Measurements from ENCODE around the gene SLC25A41.
"Not testable (repeated sequence)": the region's sequence is repeated elsewhere in the genome, so short reads cannot be mapped to it uniquely, and the experiment has no call there.

SLC25A41 gene

DNA sequence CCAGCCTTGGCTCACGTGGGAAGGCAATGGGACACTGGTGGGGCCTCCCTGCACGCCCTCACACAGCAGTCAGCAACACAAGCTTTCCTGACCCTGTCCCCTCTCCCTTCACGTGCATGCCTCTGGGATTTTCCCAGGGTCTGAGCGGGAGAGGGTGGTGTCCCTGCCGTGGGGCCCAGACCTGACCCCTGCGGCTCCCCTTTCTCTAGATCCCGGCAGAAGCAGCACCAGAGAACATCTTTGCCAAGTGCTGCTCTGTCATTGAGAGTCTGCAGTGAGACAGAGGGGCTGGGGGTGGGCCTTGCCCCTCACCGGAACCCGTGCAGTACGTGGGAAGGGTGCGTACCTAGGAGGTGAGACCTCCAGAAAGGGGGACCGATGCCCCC, 21.5 kb downstream of the SLC25A41 start:
- DNase-seq (ENCODE audit: low read depth in 2 of 2): no peak

DNA sequence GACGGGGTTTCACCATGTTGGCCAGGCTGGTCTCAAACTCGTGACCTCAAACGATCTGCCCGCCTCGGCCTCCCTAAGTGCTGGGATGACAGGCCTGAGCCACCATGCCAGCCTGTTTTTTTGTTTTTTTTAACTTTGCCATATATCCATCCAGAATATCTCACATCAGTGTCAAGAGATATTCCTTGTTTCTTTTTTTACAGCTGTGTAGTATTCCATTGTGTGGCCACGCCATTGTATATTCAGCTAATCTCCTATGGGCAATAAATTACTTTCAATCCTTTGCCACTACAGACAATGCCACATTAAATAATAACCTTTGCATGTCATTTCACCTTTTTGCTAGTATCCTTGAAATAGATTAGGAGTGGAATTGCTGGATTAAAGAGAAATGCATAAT, 24.2 kb downstream of the SLC25A41 start:
- no peak for DNase-seq (ENCODE audit: low read depth in 2 of 2)

DNA sequence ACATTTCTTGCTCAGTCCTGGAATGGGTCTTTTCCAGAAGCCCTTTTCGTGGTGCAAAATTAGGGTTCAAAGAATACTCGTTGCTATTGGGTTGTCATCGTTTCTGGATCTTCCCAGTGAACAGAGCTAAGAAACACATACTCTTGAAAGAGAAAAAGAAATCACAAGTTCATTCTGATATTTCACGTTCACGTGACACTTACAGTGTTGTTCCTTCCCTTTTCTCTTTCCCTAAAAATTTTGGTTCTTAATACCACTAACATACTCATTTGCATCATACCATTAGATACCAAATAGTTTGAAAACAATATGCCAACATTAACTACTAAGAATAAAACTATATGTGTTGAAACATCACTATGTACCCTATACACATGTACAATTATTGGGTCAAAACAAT, 27.2 kb downstream of the SLC25A41 start:
- DNase-seq (ENCODE audit: low read depth in 2 of 2): no peak

DNA sequence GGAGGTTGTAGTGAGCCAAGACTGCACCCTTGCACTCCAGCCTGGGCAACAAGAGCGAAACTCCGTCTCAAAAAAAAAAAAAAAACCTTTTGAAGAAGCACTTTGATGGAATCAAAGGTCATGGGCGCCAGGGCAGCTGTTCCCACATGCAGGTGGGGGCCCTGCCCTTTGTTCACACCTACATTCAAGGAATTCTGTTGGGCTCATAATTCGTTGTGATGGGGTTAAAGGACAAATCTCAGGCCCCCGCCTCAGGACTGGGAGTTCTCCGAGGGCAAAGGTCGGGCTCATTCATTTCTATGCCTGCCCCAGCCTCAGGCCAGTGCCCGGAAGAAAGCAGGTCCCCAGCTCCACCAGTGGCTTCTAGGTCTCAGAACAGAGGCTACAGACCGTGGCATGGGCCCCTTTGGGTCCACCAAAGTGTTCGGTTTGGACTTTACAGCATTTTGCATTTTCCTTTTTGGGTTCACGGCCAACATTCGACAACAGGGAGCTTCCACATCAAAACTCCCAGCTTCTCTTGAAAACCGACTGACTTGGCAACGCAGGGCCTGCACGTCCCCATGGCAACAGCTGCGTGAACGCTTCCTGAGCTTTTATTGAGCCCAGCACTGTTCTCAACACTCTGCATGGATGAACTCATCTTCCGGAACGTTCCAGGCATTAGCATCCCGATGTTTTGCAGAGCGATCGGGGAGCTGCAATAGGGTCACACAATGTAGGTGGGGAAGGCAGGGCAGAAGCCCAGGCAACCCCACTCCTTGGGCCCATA, 30.5 kb downstream of the SLC25A41 start:
- no peak for DNase-seq (ENCODE audit: low read depth in 2 of 2)

DNA sequence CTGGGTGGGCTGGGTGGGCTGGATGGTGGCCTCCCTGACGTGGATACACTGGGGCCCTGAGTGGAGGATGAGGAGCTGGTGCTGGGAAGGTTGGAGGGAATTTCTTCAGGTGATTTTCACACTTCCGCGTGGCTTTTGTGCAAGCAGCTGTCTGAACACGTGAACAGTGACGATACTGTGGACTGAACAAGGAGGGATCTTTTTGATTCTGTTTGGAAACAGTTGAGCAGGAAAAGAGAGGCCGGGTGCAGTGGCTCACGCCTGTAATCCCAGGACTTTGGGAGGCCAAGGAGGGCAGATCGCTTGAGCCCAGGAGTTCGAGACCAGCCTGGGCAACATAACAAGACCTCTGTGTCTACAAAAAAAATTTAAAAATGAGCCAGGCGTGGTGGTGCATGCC, 31.5 kb downstream of the SLC25A41 start:
- no peak for DNase-seq (ENCODE audit: low read depth in 2 of 2)

DNA sequence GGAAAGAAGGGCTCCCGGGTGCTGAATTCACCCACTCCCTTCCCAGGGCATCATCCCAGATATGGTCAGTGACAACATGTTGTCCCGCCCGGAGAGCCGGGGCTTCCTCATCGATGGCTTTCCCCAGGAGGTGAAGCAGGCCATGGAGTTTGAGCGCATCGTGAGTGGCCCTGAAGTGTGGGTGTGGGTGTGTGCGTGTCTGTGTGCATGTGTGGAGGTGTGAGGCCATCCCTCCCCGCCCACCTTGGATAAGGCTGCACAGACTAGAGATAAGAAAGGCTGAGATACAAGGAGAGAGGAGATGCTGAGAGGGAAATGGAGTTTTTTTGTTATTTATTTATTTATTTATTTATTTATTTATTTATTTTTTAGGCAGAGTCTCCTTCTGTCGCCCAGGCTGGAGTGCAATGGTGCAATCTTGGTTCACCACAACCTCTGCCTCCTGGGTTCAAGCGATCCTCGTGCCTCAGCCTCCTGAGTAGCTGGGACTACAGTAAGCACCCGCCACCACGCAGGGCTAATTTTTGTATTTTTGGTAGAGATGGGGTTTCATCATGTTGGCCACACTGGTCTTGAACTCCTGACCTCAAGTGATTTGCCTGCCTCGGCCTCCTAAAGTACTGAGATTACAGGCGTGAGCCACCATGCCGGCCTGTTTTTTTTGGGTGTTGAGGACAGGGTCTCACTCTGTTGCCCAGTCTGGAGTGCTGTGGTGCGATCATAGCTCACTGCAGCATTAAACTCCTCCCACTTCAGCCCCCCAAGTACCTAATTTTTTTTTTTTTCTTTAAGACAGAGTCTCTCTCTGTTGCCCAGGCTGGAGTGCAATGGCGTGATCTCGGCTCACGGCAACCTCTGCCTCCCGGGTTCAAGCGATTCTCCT, 33.3 kb downstream of the SLC25A41 start:
- not testable (repeated sequence) for DNase-seq (ENCODE audit: low read depth in 2 of 2)

DNA sequence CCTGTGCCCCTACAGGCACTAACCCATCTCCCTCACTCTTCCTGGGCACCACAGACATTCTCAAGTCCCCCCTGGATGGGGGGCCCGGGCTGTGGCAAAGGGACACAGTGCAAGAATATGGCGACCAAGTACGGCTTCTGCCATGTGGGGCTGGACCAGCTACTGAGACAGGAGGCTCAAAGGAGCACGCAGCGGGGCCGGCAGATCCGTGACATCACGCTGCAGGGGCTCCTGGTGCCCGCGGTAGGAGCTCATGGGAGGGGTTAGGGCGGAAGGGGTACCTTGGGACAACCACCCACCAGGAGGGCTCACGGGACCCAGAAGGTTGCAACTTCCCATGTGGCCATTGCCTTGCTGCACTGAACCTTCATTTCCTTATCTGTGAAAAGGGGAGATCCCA, 37.3 kb downstream of the SLC25A41 start:
- no peak for DNase-seq (ENCODE audit: low read depth in 2 of 2)

DNA sequence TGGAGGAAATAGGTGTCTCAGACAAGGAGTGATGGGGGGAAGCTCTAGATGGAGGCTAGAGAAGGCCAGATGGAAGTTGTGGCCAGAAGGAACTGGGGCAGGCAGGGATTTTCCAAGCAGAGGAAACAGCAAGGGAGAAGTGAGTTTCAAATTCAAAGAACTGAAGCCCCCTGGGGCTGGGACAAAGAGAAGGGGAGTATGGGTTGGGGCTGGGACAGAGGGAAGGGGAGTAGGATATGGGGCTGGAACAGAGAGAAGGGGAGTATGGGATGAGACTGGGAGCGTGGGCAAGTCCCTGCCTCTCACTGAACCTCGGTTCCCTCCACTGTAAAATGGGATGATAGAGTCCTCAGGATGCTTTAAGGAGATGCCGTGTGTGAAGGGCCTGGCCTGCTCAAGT, 38.7 kb downstream of the SLC25A41 start:
- DNase-seq (ENCODE audit: low read depth in 2 of 2): no peak

DNA sequence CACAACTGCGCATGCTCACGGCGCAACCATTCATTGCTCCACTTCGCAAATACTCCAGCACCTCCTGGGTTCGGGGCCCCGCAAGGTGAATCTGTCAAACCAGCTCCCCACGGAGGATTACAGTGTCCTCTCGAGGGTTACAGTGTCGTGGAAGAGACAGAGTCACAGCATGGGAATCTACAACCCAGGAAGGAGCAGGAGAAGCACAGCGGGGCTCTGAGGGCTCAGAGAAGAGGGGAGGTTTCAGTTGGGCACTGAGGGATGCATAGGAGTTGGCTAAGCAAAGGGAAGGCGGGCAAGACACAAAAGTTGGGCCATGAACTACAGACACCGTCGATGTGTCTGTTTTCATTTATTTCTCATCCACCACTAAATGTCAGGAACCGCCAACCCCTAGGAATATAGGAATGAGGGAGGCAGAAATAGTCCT, 39.6 kb downstream of the SLC25A41 start:
- DNase-seq (ENCODE audit: low read depth in 2 of 2): peak in 1 of 2 donors; percentile 46

DNA sequence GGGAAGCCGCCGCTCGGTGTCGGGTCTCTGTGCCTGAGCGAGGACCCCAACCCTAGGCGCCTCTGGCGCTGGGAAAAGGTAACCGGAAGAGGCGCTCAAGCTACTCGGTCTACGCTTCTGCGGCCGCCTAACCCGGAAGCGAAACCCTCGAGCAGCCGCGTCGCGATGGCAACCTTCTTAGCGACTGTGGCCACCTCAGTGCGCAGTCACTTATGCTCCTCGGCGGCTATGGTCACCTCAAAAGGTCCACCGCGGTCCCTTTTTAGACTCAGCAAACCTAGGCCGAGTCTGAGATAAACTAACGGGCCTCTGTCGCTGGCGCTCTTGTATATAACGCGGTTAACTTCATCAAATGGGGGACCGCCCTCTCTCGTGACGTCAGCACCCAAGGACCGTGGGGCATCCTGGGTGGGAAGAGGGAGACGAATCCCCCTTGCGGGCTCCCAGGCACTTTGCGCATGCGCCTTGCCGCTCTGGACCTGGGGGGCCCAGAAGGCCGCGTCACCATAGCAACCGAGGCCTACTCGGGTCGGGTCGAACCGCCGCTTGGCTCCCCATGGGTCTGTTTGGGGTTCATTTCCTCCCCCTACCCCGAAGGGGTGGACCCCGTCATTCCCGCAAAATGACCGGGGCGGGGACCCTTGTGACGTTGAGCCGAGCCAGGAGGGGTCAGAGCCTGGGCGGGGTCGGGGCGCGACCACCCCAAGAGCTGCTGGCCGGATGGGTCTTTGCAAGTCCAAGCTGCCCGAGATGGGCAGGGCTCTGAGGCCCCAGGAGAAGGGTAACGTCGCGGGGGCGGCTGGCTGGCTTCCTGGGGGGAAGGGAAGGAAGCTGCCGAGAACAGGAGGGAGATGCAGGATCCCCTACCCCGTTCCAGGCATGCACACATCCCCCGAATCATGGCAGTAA, 40.2 kb downstream of the SLC25A41 start, which contains the start of gene GTF2F1:
GTF2F1 (minus strand) TSS at position 91 of the 909 bp plus-strand sequence. CDS start 169 bp downstream, outside the sequence.
- DNase-seq (ENCODE audit: low read depth in 2 of 2): peak; percentile 79 to 88

DNA sequence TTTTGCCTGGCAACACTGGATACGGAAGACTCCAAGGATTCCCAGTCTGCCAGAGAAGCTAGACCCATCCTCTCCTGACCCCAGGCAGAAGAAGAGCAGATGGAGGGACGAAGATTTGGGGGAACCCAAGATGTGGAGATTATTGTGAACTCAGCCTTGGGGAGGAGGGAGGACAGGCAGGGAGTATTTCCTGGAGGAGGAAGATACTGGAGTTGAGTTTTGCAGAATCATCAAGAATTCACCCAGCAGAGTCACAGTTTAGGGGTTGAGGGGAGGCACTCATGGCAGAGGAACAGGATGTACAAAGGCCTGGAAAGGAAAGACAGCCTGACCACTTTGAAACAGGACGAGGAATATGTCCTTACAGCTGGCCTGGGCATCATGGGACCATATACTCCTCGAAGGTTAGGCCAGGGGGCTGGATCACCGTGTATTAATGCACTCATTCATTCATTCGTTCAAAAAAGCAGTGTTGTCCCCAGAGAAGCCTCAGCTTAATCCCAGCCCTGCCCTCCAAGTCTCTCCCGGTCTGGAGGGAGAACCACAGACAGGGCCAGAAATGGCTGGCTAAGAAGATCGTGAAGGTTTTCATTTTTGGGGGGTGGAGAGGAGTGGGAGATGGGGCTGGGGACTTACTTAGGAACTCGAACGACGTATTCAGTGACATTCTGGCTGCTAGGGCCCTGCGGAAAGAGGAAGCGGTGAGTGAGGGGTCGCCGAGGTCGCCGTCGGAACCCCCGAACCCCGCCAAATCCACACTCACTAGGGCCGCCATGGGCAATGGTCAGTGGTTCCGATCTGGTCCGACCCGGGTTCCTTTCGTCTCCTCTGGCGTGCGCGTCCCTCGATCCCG, 41.1 kb downstream of the SLC25A41 start:
- DNase-seq (ENCODE audit: low read depth in 2 of 2): no peak

DNA sequence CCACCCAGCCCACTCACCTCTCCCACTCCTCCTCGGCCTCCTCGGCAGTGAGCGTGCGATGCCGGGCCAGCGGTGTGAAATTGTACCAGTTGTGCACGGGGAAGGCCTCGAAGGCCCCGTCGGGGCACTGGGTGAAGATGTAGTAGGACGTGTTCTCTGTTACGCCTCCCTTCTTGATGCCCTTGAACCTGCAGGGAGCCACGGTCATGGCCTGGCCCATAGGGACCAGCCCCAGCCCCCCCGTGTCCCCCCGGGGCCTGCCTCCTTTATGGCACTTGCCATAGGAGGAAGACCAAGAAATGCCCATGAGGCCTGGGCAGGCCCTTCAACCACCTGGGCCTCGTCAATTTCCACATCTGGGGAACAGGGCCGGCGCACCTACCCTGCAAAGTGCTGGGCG, 46.2 kb downstream of the SLC25A41 start:
- DNase-seq (ENCODE audit: low read depth in 2 of 2): no peak

DNA sequence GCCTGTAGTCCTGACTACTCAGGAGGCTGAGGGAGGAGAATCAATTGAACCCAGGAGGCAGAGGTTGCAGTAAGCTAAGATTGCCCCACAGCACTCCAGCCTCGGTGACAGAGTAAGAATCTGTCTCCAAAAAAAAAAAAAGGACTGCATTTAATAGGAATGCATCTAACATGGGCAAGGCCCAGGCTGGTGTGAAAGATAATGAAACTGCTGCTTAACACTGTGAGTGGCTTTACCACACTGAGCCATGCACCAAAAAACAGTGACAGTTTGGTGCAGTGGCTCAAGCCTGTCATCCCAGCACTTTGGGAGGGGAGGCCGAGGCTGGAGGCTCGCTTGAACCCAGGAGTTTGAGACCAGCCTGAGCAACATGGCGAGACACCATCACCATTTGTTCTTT, 49.2 kb downstream of the SLC25A41 start:
- DNase-seq (ENCODE audit: low read depth in 2 of 2): no peak

DNA sequence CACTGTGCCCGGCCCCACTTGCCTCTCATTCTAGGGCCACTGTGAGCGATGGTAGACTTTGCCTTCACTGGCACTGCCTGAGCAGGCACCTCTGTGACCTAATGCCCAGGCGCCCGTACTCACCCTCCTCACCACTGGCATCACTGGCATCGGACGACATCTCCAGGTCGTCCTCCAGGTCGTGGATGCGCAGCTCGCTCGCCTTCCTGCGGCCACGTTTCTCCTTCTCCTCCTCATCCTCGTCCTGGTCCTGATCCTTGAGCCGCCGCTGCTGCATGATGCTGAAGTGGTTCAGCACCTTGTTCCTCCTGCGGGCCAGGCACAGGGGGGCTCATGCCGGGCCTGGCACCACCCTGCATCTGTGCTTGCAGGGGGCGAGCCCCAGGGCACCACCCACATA, 50.4 kb downstream of the SLC25A41 start:
- no peak for DNase-seq (ENCODE audit: low read depth in 2 of 2)

DNA sequence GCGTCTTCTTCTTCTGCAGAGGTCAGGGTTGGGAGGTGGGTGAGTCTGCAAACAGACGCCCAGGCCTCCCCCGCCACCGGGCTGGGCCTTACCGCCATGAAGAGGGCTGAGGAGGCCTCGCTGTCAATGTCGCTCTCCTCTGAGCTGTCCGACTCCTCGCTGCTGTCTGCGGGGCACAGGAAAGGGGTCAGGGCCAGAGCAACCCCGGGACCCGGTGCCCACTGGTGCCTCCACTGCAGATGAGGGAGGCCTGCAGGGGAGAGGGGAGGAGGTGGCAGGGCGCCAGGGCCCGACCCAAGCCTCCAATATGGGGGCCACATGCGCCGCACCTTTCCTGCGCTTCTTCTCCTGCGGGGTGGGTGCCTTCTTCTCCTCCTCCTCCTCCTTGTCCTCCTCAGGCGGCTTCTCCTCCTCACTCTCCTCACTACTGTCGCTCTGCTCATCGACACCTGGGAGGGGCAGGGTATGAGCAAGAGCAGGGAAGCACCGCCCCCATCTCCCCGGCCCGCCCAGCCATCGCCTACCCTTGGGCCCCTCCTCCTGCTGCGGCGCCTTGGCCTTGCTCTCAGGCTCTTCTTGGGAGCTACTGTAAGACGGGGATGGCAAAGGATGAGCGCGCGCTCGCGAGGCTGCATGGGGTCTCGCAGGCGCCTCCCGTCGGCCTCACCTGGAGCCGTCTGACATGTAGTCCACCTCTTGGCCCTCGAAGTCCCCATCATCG, 52.4 kb downstream of the SLC25A41 start:
- no peak for DNase-seq (ENCODE audit: low read depth in 2 of 2)

DNA sequence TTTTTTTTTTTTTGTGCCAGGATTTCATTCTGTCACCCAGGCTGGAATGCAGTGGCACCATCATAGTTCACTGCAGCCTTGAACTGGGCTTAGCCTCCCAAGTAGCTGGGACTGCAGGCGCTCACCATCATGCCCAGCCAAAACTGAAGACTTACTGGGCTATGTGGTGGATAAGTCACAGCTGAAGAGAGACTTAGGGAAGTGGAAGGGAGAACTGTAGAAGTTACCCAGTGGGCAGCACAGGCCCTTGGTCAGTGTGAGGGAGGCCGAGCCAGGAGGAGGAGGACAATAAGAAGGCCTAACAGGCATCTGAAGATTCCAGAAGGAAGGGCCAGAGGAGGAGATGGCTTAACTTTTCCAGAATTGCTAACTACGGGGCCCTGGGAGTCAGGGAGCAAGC, 53.8 kb downstream of the SLC25A41 start:
- DNase-seq (ENCODE audit: low read depth in 2 of 2): no peak

DNA sequence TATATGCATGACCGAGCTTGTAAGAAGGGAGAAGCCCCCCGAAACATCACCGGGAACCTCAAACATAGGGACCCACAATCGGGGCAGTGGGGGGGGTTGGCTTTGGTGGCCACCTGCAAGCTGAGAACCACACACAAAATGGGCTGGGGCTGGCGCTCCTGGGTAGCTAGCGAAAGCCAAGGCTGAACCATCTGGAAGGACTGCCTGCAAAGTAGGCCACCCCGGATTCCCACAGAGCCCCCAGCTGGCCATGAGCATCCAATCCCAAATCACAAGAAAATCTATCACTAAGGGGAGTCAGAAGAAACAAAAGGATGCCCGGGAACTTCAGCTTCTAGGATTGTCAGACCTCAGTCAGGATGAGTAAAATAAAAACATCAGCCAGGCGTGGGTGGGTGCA, 55.1 kb downstream of the SLC25A41 start:
- no peak for DNase-seq (ENCODE audit: low read depth in 2 of 2)

DNA sequence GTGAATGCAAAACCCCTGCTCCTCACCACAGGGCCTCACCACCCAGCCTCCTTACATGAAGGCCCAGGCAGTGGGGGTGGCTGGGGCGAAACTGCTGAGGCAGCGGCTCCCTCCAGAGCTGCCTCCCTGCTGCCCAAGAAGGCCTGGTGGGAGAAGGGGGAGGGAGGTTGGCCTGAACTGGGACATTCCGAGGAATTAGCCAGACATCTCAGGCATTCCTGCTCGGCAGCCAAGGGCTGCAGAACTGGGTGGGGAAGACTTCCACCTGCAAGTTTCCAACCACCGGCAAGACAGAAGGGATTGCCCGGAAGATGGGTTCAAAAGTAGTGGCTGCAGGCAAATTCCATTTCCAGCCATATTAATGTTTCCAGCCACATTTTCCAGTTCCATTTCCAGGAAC, 55.5 kb downstream of the SLC25A41 start:
- no peak for DNase-seq (ENCODE audit: low read depth in 2 of 2)

DNA sequence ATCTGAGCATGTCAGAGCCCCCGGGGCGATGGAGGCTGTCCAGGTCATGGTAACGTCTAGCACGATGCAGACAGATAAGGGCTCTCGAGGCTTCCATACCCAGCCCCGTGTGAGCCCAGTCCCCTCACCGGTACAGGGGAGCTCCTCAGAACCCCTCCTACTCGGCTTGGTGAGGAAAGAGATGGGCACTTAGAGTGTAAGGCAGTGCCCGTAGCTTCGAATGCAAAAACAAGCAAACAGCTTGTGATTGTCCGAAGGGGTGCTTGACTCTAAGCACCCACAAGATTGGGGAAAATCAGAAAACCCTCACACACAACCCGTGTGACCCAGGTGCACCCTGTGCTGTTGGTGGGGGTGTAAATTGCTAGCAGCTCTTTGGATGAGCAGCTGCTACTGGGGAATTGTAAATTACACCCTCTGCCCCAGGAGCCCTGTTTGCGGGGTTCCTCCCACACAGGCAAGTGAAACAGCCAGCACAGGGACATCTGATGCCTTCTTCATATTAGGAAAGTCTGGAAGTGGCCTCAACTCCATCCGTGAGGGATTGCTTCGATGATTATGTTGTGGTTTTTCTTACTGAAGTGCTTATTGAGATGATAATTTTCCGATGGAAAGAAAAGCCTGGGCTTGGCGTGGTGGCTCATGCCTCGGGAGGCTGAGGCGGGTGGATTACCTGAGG, 56.9 kb downstream of the SLC25A41 start:
- DNase-seq (ENCODE audit: low read depth in 2 of 2): no peak

Data from stimulated activated CD8-positive, alpha-beta memory T cell treated with anti-CD3 and anti-CD28 coated beads, Interleukin-7, amount 100 ng/mL, for 1 hour (primary cell).